ENCODE data around the gene COLEC12.

GRCh38 chr18:361100-361732 lies 139.3 kb downstream of the COLEC12 start:
- TF ChIP-seq CTCF (IDR thresholded peaks at IDR 0.05 in 2 of 3, conservative IDR thresholded peaks at IDR 0.05 in 1 of 3; ENCODE audit: borderline replicate concordance in 1 of 3, insufficient read depth in 1 of 3, low read depth in 2 of 3, low read length in 2 of 3) (no peak), MAX (IDR thresholded peaks at IDR 0.05) (no peak), POLR2A (IDR thresholded peaks at IDR 0.05; ENCODE audit: borderline replicate concordance, extremely low read depth, insufficient read depth, insufficient read length) (no peak), FOSL1 (IDR thresholded peaks at IDR 0.05; ENCODE audit: low read depth) (no peak), POLR2AphosphoS5 (IDR thresholded peaks at IDR 0.05; ENCODE audit: low read depth, low read length) (no peak), ATF3 (IDR thresholded peaks at IDR 0.05) (no peak), EZH2 (IDR thresholded peaks at IDR 0.05) (no peak), ZBTB33 (IDR thresholded peaks at IDR 0.05; ENCODE audit: extremely low read depth, insufficient replicate concordance, low read length) (no peak), TCF7L2 (IDR thresholded peaks at IDR 0.05; ENCODE audit: borderline replicate concordance, extremely low read depth, insufficient read depth, insufficient read length) (no peak), RAD21 (IDR thresholded peaks at IDR 0.05; ENCODE audit: low read depth) (no peak), CEBPB (IDR thresholded peaks at IDR 0.05; ENCODE audit: low read depth) (no peak), ELF1 (IDR thresholded peaks at IDR 0.05; ENCODE audit: borderline replicate concordance, low read depth) (no peak), SP1 (IDR thresholded peaks at IDR 0.05; ENCODE audit: low read depth) (no peak)

All from HCT116 (cell line).